LNCAP (cell line): ENCODE measurements around the gene WNT2B.

Experiments
- CTCF ChIP-seq: fragments of 450-650 bp; IDR thresholded peaks from 2 replicates; pipeline ENCODE4 v1.5.1; 2017; ENCODE audit warnings: mild to moderate bottlenecking

WNT2B gene

GRCh38 chr1:112501810-112502641 is 6.7 kb upstream of the WNT2B start:
- TF ChIP-seq CTCF = peak; percentile 87

GRCh38 chr1:112502826-112503225 is 5.9 kb upstream of the WNT2B start:
- TF ChIP-seq CTCF = no peak

GRCh38 chr1:112504001-112504660 is 4.6 kb upstream of the WNT2B start:
- TF ChIP-seq CTCF = no peak

- TF ChIP-seq CTCF = no peak
These were observed 3.9 kb upstream of the WNT2B start for GRCh38 chr1:112504661-112505399.

GRCh38 chr1:112505400-112505785 is 3.4 kb upstream of the WNT2B start:
- no peak for TF ChIP-seq CTCF

- no peak for TF ChIP-seq CTCF
These were observed 2.9 kb upstream of the WNT2B start for GRCh38 chr1:112505878-112506277.

GRCh38 chr1:112506306-112506705 is 2.5 kb upstream of the WNT2B start:
- TF ChIP-seq CTCF = no peak
